Measurements from ENCODE around the gene NID2.

The NID2 gene

GRCh38 chr14:52080158-52080800 is 11.4 kb upstream of the NID2 start:
- no peak for DNase-seq

GRCh38 chr14:52079239-52079959 is 10.5 kb upstream of the NID2 start:
- no peak for DNase-seq

- DNase-seq = no peak
These were observed 9.9 kb upstream of the NID2 start for GRCh38 chr14:52078721-52079120.

GRCh38 chr14:52078095-52078531 is 9.3 kb upstream of the NID2 start:
- no peak for DNase-seq

- DNase-seq = no peak
These were observed 8.6 kb upstream of the NID2 start for GRCh38 chr14:52077256-52077979.

- no peak for DNase-seq
These were observed 7.5 kb upstream of the NID2 start for GRCh38 chr14:52076334-52076733.

GRCh38 chr14:52075371-52075770 is 6.5 kb upstream of the NID2 start:
- DNase-seq = no peak

GRCh38 chr14:52073251-52073650 is 4.4 kb upstream of the NID2 start:
- no peak for DNase-seq

- DNase-seq = no peak
These were observed 3.5 kb upstream of the NID2 start for GRCh38 chr14:52072266-52072780.

GRCh38 chr14:52071675-52072074 is 2.8 kb upstream of the NID2 start:
- no peak for DNase-seq

GRCh38 chr14:52070051-52070431 is 1.2 kb upstream of the NID2 start:
- DNase-seq = no peak

GRCh38 chr14:52069307-52070050 is 620 bp upstream of the NID2 start:
- DNase-seq = peak; percentile 48

GRCh38 chr14:52067873-52068614 is 815 bp downstream of the NID2 start:
- DNase-seq = peak; percentile 39

GRCh38 chr14:52064174-52064573 is 4.7 kb downstream of the NID2 start:
- DNase-seq = no peak

- DNase-seq = no peak
These were observed 5.8 kb downstream of the NID2 start for GRCh38 chr14:52063052-52063462.

GRCh38 chr14:52061890-52062289 is 7.0 kb downstream of the NID2 start:
- no peak for DNase-seq

- no peak for DNase-seq
These were observed 7.5 kb downstream of the NID2 start for GRCh38 chr14:52061390-52061789.

- no peak for DNase-seq
These were observed 8.8 kb downstream of the NID2 start for GRCh38 chr14:52060080-52060479.

- DNase-seq = no peak
These were observed 9.2 kb downstream of the NID2 start for GRCh38 chr14:52059649-52060048.

GRCh38 chr14:52058341-52058740 is 10.5 kb downstream of the NID2 start:
- DNase-seq = no peak

GRCh38 chr14:52055167-52055566 is 13.7 kb downstream of the NID2 start:
- no peak for DNase-seq

GRCh38 chr14:52054678-52055077 is 14.2 kb downstream of the NID2 start:
- DNase-seq = no peak
